Kidney epithelial cell (primary cell): ENCODE data around the gene COL4A1. TPM values are rescaled to one million over a fixed set of nuclear protein-coding genes. Genes with fewer than 3 reads are reported as not detected.
"Not testable (repeated sequence)": the region's sequence is repeated elsewhere in the genome, so short reads cannot be mapped to it uniquely, and the experiment has no call there.

ENCODE experiments used
- DNase-seq: peaks from one replicate; pipeline ENCODE4 v3.0.0-alpha.2; 2010; ENCODE audit warnings: low read depth
- H3K27me3 ChIP-seq: 2 replicates; pipeline ENCODE4 v1.6.0; 2011; ENCODE audit warnings: low read length; ENCODE audit not compliant: control insufficient read depth, insufficient read depth
- H3K36me3 ChIP-seq: 2 replicates; pipeline ENCODE4 v1.5.1; 2011; ENCODE audit warnings: low read length; ENCODE audit not compliant: control insufficient read depth, insufficient read depth
- H3K4me3 ChIP-seq: 2 replicates; pipeline ENCODE4 v1.5.1; 2011; ENCODE audit warnings: low read depth, mild to moderate bottlenecking, control low read depth, low read length
- total RNA-seq: library from RNA; depleted of rRNA; stranded (reverse); fragments of >200 nt; gene quantifications from 2 replicates; pipeline ENCODE4 v1.2.3, GENCODE V29; 2015
- TF ChIP-seq, protein P1 (sequence below): IDR thresholded peaks from 2 replicates; pipeline ENCODE4 v1.5.1; 2011; ENCODE audit warnings: mild to moderate bottlenecking, moderate library complexity, low read length, control low read depth, inconsistent platforms; ENCODE audit not compliant: insufficient read depth, poor library complexity, severe bottlenecking

COL4A1 gene
- total RNA-seq, 1 donor from 2014 or later: 1,018 TPM

DNA sequence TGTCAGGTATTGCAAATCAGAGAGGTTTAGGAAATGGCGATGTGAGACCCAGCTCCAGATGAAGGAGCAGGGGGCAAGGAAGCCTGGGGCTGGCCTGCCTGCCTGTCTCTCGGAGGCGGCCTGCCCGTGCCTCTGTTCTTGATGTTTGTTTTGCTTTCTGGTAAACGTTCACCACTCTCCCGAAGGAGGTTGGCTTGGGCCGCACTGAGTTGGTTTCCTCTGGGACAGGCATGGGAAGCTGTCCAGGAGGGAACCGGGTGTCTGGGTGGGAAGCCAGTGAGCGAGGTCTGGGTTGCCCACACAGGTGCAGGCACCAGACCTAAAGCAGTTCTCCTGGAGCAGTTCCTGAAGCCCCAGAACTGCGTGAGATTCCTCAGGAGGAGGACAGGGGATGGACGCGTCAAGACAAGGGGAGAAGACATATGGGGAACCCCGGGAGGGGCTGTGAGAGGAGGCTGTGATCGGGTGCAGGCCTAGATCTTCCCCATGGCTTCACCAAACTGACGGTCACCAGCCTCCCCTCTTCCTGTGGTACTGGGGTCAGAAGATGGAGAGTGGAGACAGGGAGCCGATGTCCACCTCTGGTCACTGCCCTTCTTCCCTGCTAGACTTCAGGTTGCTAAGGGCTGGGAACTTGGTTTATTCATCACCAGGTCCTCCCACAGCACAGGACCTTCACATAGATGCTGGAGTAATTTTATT is 15.3 kb upstream of the COL4A1 start:
- no peaks in the 10 kb centered on the region for H3K36me3 ChIP-seq
- H3K27me3 ChIP-seq: no peaks in the 10 kb centered on the region
- TF ChIP-seq, protein P1, sequence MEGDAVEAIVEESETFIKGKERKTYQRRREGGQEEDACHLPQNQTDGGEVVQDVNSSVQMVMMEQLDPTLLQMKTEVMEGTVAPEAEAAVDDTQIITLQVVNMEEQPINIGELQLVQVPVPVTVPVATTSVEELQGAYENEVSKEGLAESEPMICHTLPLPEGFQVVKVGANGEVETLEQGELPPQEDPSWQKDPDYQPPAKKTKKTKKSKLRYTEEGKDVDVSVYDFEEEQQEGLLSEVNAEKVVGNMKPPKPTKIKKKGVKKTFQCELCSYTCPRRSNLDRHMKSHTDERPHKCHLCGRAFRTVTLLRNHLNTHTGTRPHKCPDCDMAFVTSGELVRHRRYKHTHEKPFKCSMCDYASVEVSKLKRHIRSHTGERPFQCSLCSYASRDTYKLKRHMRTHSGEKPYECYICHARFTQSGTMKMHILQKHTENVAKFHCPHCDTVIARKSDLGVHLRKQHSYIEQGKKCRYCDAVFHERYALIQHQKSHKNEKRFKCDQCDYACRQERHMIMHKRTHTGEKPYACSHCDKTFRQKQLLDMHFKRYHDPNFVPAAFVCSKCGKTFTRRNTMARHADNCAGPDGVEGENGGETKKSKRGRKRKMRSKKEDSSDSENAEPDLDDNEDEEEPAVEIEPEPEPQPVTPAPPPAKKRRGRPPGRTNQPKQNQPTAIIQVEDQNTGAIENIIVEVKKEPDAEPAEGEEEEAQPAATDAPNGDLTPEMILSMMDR: no peak
- DNase-seq: no peak
- H3K4me3 ChIP-seq: no peak overlapping the region

DNA sequence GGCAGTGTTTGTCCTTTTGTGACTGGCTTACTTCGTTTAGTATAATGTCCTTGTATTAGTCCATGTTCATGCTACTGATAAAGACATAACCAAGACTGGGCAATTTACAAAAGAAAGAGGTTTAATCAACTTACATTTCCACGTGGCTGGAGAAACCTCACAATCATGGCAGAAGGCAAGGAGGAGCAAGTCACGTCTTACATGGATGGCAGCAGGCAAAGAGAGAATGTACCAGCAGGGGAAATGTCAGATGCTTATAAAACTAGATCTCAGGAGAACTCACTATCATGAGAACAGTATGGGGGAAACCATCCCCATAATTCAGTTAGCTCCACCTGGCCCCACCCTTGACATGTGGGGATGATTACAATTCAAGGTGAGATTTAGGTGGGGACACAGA is 14.6 kb upstream of the COL4A1 start:
- H3K4me3 ChIP-seq, H3K36me3 ChIP-seq, DNase-seq, H3K27me3 ChIP-seq: not testable (repeated sequence)

DNA sequence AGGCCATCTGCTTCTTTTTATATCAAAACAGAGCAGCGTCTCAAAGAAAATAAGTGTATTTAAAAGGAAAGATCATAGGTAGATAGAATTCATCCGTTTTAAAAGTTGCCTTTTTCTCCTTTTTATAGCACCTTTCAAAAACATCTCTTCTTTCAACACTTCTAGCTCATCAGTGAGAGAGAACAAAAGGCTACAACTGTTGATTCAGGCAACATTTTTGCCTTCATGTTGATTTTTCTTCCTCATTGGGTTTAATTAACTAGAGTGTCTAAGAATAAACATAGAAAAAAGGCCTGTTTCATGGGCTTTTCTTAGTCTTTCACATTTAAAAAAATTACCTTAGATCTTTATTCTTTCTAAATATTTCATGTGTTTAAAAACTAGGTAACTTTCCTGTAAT is 13.7 kb upstream of the COL4A1 start:
- no peak overlapping the region for H3K4me3 ChIP-seq
- no peak for DNase-seq
- TF ChIP-seq, protein P1: no peak

DNA sequence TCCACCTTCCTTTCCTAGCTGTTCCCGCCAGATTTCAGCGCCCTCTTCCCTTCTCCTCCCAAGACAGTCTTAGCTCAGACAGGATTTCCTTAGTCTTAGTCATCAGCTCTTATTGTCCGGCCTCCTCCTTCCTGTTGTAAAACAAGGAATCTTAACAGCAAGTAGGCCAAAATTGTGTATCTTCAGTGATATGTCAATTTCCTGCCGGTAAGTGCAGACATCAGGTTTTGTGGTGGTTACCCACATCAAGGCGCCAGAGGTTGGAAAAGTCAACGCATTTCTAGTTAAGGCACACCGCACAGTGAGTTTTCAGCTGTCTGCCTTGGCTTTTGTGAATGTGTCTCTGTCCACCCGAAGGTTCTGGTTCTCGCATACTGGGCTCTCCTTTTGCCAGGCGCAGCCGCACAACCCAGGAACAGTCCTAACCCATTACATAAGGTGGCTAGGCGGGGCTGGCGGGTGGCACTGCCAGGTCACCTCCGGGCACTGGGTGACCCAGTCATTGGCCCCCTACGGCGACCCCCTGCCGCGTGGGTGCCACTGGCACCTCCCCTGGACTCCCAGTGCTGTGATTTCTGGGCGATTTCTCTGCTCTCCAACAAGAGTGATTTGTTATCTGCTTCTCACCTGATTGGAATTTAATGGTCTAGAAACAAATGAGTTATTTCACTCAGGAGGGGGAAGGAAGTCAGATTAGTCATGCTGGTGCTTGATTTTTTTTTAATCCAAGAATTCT is 13.0 kb upstream of the COL4A1 start:
- H3K4me3 ChIP-seq: no peak overlapping the region
- no peaks in the 10 kb centered on the region for H3K27me3 ChIP-seq
- peaks cover 4% of the 10 kb centered on the region for H3K36me3 ChIP-seq
- TF ChIP-seq, protein P1: no peak
- DNase-seq: no peak

More for the DNA sequence above, 13.7 kb upstream of the COL4A1 start:
- Histone ChIP-seq H3K36me3 (peaks cover 4% of the 10 kb centered on the region), H3K27me3 (no peaks in the 10 kb centered on the region)

DNA sequence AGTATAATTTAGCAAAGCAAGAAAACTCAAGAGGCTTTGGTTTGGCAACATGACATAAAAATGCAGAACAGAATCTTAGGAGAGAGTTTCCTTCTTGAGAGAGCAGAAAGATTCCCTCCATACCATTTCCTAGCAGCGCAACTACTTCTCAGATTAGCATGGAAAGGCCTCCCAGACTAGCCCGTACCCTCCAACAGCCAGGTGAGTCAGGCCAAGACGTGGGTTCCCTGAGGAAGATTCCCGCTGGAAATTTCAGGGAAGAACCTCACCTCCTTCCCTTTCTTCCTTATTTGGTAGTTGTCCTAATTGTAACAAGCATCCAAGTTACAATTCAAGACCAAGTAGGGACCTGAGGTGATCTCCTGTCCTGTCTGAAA is 12.4 kb upstream of the COL4A1 start:
- TF ChIP-seq, protein P1: no peak
- no peaks in the 10 kb centered on the region for H3K27me3 ChIP-seq

DNA sequence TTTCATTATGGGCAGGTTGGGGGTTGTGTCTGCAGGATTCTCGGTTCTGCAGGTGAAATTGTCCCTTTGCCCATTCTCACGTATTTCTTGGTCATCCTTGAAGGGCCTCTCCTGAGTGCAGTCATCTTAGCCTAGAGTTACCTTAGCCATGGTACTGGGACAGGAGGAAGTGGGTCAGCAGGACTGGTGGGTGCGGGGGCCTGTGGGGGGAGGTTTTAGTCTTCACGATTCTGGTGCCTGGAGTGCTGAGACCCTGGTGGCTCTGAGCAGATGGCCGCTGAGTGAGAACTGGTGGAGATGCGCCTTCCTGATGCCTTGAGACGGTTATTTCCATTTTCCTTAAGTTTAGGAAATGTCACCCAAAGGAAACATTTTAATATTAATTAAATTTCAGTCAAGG is 12.0 kb upstream of the COL4A1 start:
- no peak for DNase-seq

More for the DNA sequence above, 12.4 kb upstream of the COL4A1 start:
- H3K4me3 ChIP-seq: no peak overlapping the region
- peaks cover 4% of the 10 kb centered on the region for H3K36me3 ChIP-seq
- DNase-seq: no peak

More for the DNA sequence above, 12.0 kb upstream of the COL4A1 start:
- H3K27me3 ChIP-seq: no peaks in the 10 kb centered on the region
- TF ChIP-seq, protein P1: no peak
- no peak overlapping the region for H3K4me3 ChIP-seq
- H3K36me3 ChIP-seq: peaks cover 4% of the 10 kb centered on the region
